DOHH2 (cell line): ENCODE measurements around the gene UNC80.

Source experiments
- H3F3A ChIP-seq: fragments of 200-600 bp; sonication (generic), shearing (Covaris generic); 2 replicates; pipeline ENCODE4 v1.6.0; 2016; ENCODE audit warnings: antibody characterized with exemption, mild to moderate bottlenecking; ENCODE audit not compliant: control insufficient read depth, insufficient read depth
- H3K27ac ChIP-seq: fragments of 200-600 bp; sonication (generic); 2 replicates; pipeline ENCODE4 v1.5.1; 2014; ENCODE audit warnings: low read depth, mild to moderate bottlenecking, low read length, moderate library complexity
- H3K27me3 ChIP-seq: fragments of 200-600 bp; sonication (generic); 2 replicates; pipeline ENCODE4 v1.6.1; 2014; ENCODE audit warnings: mild to moderate bottlenecking, low read length, mixed read lengths; ENCODE audit not compliant: control insufficient read depth
- H3K36me3 ChIP-seq: fragments of 200-600 bp; sonication (generic); 2 replicates; pipeline ENCODE4 v1.6.1; 2014; ENCODE audit warnings: mild to moderate bottlenecking, low read length, moderate library complexity, mixed read lengths; ENCODE audit not compliant: control insufficient read depth
- H3K4me1 ChIP-seq: fragments of 200-600 bp; sonication (generic); 2 replicates; pipeline ENCODE4 v1.6.1; 2014; ENCODE audit warnings: mild to moderate bottlenecking, low read length, mixed read lengths; ENCODE audit not compliant: control insufficient read depth
- H3K4me2 ChIP-seq: fragments of 200-600 bp; sonication (generic); 2 replicates; pipeline ENCODE4 v1.6.0; 2014; ENCODE audit warnings: mild to moderate bottlenecking, low read length, moderate library complexity
- H3K4me3 ChIP-seq: fragments of 200-600 bp; sonication (generic); 2 replicates; pipeline ENCODE4 v1.5.1; 2014; ENCODE audit warnings: mild to moderate bottlenecking, low read length, mixed read lengths
- H3K79me2 ChIP-seq: fragments of 200-600 bp; sonication (generic); 2 replicates; pipeline ENCODE4 v1.6.1; 2014; ENCODE audit warnings: mild to moderate bottlenecking, low read length, mixed read lengths; ENCODE audit not compliant: control insufficient read depth
- H3K9me2 ChIP-seq: fragments of 200-600 bp; sonication (generic); replicated peaks from 2 replicates; pipeline ENCODE4 v1.6.1; 2014; ENCODE audit warnings: mild to moderate bottlenecking, low read length, mixed read lengths; ENCODE audit not compliant: control insufficient read depth
- H3K9me3 ChIP-seq: fragments of 200-600 bp; sonication (generic); 2 replicates; pipeline ENCODE4 v1.6.1; 2014; ENCODE audit warnings: antibody characterized with exemption, low read length, mixed read lengths; ENCODE audit not compliant: control insufficient read depth, insufficient read depth
- H4K20me1 ChIP-seq: fragments of 200-600 bp; sonication (generic); 2 replicates; pipeline ENCODE4 v1.6.0; 2014; ENCODE audit warnings: low read depth, mild to moderate bottlenecking, antibody characterized with exemption, low read length, moderate library complexity; ENCODE audit not compliant: control insufficient read depth, insufficient read depth
- EZH2phosphoT487 ChIP-seq: fragments of 200-600 bp; sonication (generic); IDR thresholded peaks from 2 replicates; pipeline ENCODE4 v1.6.1; 2017; ENCODE audit warnings: borderline replicate concordance, mild to moderate bottlenecking, antibody characterized with exemption, low read length, moderate library complexity, mixed read lengths
- TF ChIP-seq, protein P1 (sequence below): fragments of 200-600 bp; sonication (generic); IDR thresholded peaks from one replicate; pipeline ENCODE4 v1.5.1; 2014; ENCODE audit warnings: antibody characterized with exemption, mild to moderate bottlenecking, low read depth, low read length; ENCODE audit not compliant: poor library complexity, severe bottlenecking

Gene UNC80

DNA sequence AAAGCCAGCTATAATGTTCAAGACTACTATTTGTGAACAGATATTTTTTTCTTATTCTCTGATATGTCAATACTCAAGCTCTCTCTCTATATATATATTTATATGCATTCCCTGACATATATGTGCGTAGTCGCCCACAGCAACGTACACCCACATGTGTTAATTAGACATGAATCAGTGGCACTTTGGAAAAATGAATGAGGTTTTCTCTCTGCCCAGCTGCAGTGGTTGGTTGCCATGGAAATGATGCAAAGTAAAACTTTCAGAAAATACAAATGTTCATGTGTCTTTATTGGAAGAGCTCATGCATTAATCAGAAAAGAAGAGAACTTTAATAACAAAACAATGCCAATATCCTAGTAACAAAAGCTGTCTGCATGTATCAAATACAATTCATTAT, 34.7 kb downstream of the UNC80 start:
- Histone ChIP-seq H3K4me3 (no peak overlapping the region), H3K4me1 (no peaks in the 10 kb centered on the region)
- no peak for TF ChIP-seq EZH2phosphoT487
- TF ChIP-seq, protein P1, sequence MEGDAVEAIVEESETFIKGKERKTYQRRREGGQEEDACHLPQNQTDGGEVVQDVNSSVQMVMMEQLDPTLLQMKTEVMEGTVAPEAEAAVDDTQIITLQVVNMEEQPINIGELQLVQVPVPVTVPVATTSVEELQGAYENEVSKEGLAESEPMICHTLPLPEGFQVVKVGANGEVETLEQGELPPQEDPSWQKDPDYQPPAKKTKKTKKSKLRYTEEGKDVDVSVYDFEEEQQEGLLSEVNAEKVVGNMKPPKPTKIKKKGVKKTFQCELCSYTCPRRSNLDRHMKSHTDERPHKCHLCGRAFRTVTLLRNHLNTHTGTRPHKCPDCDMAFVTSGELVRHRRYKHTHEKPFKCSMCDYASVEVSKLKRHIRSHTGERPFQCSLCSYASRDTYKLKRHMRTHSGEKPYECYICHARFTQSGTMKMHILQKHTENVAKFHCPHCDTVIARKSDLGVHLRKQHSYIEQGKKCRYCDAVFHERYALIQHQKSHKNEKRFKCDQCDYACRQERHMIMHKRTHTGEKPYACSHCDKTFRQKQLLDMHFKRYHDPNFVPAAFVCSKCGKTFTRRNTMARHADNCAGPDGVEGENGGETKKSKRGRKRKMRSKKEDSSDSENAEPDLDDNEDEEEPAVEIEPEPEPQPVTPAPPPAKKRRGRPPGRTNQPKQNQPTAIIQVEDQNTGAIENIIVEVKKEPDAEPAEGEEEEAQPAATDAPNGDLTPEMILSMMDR: no peak

DNA sequence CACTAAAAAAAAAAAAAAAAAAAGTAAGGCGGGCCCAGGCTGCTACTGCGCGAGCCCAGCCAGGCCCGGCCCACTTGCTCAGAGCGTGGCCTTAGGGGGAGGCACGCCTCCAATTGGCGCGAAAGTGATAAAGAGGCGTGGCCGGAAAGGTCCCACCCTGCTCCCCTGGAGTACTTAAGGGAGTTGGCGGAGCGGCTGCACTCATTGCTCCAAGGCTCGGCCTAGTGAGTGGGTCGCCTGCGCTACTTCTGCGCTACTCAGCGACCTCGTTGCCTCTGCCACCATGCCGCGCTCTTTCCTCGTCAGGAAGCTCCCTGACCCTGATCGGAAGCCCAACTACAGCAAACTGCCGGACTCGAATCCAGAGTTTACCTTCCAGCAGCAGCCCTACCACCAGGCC, 36.9 kb downstream of the UNC80 start:
- no peak for TF ChIP-seq EZH2phosphoT487
- TF ChIP-seq, protein P1: no peak
- no peaks in the 10 kb centered on the region for H3K9me2 ChIP-seq

More for the DNA sequence above, 34.7 kb downstream of the UNC80 start:
- no peaks in the 10 kb centered on the region for H3K9me2 ChIP-seq
- H3K27ac ChIP-seq: no peak overlapping the region
- no peaks in the 10 kb centered on the region for H3F3A ChIP-seq
- no peaks in the 10 kb centered on the region for H3K36me3 ChIP-seq
- no peak overlapping the region for H3K4me2 ChIP-seq
- no peaks in the 10 kb centered on the region for H3K27me3 ChIP-seq
- no peaks in the 10 kb centered on the region for H3K79me2 ChIP-seq
- no peaks in the 10 kb centered on the region for H4K20me1 ChIP-seq
- H3K9me3 ChIP-seq: no peaks in the 10 kb centered on the region

DNA sequence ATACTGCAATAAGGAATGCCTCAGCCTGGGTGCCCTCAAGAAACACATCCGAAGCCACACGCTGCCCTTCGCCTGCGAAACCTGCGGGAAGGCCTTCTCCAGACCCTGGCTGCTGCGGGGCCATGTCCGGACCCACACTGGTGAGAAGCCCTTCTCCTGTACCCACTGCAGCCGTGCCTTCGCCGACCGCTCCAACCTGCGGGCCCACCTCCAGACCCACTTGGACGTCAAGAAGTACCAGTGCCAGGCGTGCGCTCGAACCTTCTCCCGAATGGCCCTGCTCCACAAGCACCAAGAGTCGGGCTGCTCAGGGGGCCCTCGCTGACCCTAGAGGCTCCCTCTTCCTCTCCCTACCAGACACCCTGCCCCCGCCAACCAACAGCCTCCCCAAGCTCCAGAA, 37.6 kb downstream of the UNC80 start:
- no peaks in the 10 kb centered on the region for H3F3A ChIP-seq
- no peak overlapping the region for H3K4me3 ChIP-seq
- no peaks in the 10 kb centered on the region for H3K79me2 ChIP-seq
- H3K36me3 ChIP-seq: no peaks in the 10 kb centered on the region
- H4K20me1 ChIP-seq: no peaks in the 10 kb centered on the region
- no peaks in the 10 kb centered on the region for H3K4me1 ChIP-seq
- TF ChIP-seq, protein P1: no peak
- no peak for TF ChIP-seq EZH2phosphoT487
- H3K4me2 ChIP-seq: no peak overlapping the region
- no peaks in the 10 kb centered on the region for H3K9me2 ChIP-seq
- H3K27ac ChIP-seq: no peak overlapping the region
- H3K9me3 ChIP-seq: no peaks in the 10 kb centered on the region
- H3K27me3 ChIP-seq: no peaks in the 10 kb centered on the region

More for the DNA sequence above, 36.9 kb downstream of the UNC80 start:
- Histone ChIP-seq H3K4me1 (no peaks in the 10 kb centered on the region), H3F3A (no peaks in the 10 kb centered on the region), H3K36me3 (no peaks in the 10 kb centered on the region), H3K79me2 (no peaks in the 10 kb centered on the region), H3K27me3 (no peaks in the 10 kb centered on the region), H4K20me1 (no peaks in the 10 kb centered on the region), H3K4me3 (no peak overlapping the region), H3K4me2 (no peak overlapping the region), H3K27ac (no peak overlapping the region), H3K9me3 (no peaks in the 10 kb centered on the region)

DNA sequence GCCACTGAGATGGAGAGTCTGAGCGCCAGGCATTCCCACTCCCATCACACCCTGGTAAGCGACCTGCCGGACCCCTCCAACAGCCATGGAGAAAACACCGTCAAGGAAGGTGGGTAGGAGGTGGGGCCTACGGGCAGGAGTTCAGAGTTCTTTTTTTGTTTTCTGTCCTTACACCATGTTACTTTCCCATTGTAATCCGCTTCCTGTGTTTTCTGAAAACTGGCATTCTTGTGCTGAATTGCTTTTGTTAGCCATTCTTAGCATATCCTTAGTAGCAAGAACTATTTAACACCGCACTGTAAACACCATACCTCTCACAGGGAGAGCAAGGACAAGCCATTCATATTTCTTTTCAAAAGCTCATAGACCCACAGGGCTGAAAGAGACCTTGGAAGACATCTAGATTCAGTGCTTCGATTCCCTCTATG, 46.2 kb downstream of the UNC80 start:
- no peaks in the 10 kb centered on the region for H3F3A ChIP-seq
- H3K27ac ChIP-seq: no peak overlapping the region
- H3K9me2 ChIP-seq: no peaks in the 10 kb centered on the region
- H3K4me2 ChIP-seq: no peak overlapping the region
- no peaks in the 10 kb centered on the region for H3K79me2 ChIP-seq
- no peaks in the 10 kb centered on the region for H3K9me3 ChIP-seq
- H3K4me3 ChIP-seq: no peak overlapping the region
- no peaks in the 10 kb centered on the region for H4K20me1 ChIP-seq
- no peak for TF ChIP-seq EZH2phosphoT487
- TF ChIP-seq, protein P1: no peak
- H3K4me1 ChIP-seq: no peaks in the 10 kb centered on the region
- no peaks in the 10 kb centered on the region for H3K27me3 ChIP-seq
- no peaks in the 10 kb centered on the region for H3K36me3 ChIP-seq
